ENCODE measurements around the gene PCOLCE2. TPM values are rescaled to one million over a fixed set of nuclear protein-coding genes. Genes with fewer than 3 reads are reported as not detected.

The PCOLCE2 gene
- total RNA-seq, 1 donor from 2014 or later, result 1.8 TPM

DNA sequence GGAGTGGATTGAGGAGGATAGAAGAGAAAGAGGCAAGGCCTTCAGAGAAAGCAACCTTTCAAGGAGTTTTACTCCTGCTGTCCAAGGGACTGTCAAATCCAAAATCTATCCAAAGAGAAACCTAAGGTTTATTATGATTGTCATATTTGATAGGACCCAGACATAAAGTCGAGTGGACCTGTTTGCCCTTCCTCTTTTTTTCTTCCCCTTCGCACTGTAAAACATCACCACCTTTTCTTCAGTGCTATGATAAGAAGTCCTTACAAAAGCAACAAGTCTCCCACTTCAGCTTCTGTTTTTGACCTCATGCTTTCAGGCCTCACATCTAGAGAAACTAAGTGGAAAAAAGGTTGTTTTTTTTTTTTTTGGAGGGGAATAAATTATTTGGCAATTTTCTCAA lies 92.1 kb downstream of the PCOLCE2 start:
- no peaks in the 10 kb centered on the region for H3K9me3 Mint-ChIP-seq (ENCODE audit: unreplicated experiment)
- H3K4me3 Mint-ChIP-seq (ENCODE audit: unreplicated experiment), result no peak overlapping the region
- no peak for DNase-seq (ENCODE audit: low spot score)
- peak overlapping the region; percentile 28 for H3K27ac Mint-ChIP-seq (ENCODE audit: unreplicated experiment)
- H3K4me1 Mint-ChIP-seq (ENCODE audit: unreplicated experiment), result peaks cover 17% of the 10 kb centered on the region
- no peaks in the 10 kb centered on the region for H3K27me3 Mint-ChIP-seq (ENCODE audit: unreplicated experiment)
- peaks cover 4% of the 10 kb centered on the region for H3K36me3 Mint-ChIP-seq (ENCODE audit: low read depth, unreplicated experiment)
- TF ChIP-seq, protein P1, sequence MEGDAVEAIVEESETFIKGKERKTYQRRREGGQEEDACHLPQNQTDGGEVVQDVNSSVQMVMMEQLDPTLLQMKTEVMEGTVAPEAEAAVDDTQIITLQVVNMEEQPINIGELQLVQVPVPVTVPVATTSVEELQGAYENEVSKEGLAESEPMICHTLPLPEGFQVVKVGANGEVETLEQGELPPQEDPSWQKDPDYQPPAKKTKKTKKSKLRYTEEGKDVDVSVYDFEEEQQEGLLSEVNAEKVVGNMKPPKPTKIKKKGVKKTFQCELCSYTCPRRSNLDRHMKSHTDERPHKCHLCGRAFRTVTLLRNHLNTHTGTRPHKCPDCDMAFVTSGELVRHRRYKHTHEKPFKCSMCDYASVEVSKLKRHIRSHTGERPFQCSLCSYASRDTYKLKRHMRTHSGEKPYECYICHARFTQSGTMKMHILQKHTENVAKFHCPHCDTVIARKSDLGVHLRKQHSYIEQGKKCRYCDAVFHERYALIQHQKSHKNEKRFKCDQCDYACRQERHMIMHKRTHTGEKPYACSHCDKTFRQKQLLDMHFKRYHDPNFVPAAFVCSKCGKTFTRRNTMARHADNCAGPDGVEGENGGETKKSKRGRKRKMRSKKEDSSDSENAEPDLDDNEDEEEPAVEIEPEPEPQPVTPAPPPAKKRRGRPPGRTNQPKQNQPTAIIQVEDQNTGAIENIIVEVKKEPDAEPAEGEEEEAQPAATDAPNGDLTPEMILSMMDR (IDR thresholded peaks at IDR 0.05; ENCODE audit: unreplicated experiment), result no peak

DNA sequence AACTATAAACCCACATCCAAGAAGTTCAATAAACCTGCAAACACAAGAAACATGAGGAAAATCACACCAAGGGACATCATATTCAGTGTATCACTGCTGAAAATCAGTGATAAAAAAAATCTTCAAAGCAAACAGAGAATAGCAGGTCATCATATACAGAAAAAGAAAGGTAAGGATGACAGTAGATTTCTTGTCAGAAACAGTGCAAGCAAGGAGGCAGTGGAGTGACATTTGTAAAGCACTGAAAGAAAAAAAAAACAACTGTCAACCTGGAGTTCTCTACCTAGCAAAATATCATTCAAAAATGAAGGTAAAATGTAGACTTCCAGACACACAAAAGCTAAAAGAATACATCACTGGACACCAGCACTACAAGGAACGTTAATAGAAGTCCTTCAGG lies 93.6 kb downstream of the PCOLCE2 start:
- Mint-ChIP-seq H3K9me3 (ENCODE audit: unreplicated experiment) (no peaks in the 10 kb centered on the region), H3K27me3 (ENCODE audit: unreplicated experiment) (no peaks in the 10 kb centered on the region), H3K4me3 (ENCODE audit: unreplicated experiment) (no peak overlapping the region), H3K36me3 (ENCODE audit: low read depth, unreplicated experiment) (peaks cover 4% of the 10 kb centered on the region), H3K4me1 (ENCODE audit: unreplicated experiment) (peaks cover 17% of the 10 kb centered on the region), H3K27ac (ENCODE audit: unreplicated experiment) (no peak overlapping the region)
- DNase-seq (ENCODE audit: low spot score), result no peak
- TF ChIP-seq, protein P1 (IDR thresholded peaks at IDR 0.05; ENCODE audit: unreplicated experiment), result no peak

DNA sequence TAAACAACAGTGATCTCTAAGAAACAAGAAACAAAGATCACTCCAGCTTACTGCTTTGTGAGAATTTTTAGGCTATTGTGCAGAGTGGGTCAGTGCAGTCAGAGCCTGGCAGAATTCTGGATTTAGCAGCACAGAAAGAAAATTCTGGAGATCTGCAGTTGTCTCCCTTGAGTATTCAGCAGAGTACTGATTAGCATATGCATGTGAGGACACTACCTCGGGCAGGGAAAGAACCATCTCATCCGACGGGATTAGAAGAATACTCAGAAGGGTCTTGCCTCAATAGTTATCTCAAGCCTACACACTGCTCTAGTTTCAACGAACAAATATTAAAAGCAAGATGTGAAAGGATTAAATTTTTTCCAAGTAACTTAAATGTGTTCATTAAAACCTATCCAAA lies 94.4 kb downstream of the PCOLCE2 start:
- Mint-ChIP-seq H3K4me1 (ENCODE audit: unreplicated experiment) (peaks cover 17% of the 10 kb centered on the region), H3K9me3 (ENCODE audit: unreplicated experiment) (no peaks in the 10 kb centered on the region), H3K27ac (ENCODE audit: unreplicated experiment) (no peak overlapping the region), H3K36me3 (ENCODE audit: low read depth, unreplicated experiment) (peaks cover 4% of the 10 kb centered on the region), H3K27me3 (ENCODE audit: unreplicated experiment) (no peaks in the 10 kb centered on the region), H3K4me3 (ENCODE audit: unreplicated experiment) (no peak overlapping the region)
- TF ChIP-seq, protein P1 (IDR thresholded peaks at IDR 0.05; ENCODE audit: unreplicated experiment), result no peak
- DNase-seq (ENCODE audit: low spot score), result no peak

DNA sequence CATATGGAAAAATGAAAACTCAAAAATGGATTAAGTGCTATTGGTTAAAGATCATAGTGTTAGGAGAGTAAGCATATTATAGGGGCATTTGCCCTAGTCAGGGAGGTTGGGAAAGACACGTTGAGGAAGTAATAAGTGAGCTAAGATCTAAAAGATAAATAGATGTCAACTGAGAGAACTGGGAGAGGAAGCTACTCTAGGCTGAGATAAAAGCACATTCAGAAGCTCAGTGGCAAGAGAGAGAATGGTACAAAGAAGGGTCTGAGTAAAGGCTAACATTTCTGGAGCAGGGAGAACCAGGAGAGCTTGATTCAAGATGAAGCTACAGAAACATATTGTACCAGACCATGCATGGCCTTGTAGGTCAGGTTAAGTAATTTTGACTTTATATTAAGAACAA lies 101.2 kb downstream of the PCOLCE2 start:
- H3K4me3 Mint-ChIP-seq (ENCODE audit: unreplicated experiment), result no peak overlapping the region
- no peaks in the 10 kb centered on the region for H3K36me3 Mint-ChIP-seq (ENCODE audit: low read depth, unreplicated experiment)
- peaks cover 9% of the 10 kb centered on the region for H3K4me1 Mint-ChIP-seq (ENCODE audit: unreplicated experiment)
- no peaks in the 10 kb centered on the region for H3K27me3 Mint-ChIP-seq (ENCODE audit: unreplicated experiment)
- H3K27ac Mint-ChIP-seq (ENCODE audit: unreplicated experiment), result no peak overlapping the region
- TF ChIP-seq, protein P1 (IDR thresholded peaks at IDR 0.05; ENCODE audit: unreplicated experiment), result no peak
- H3K9me3 Mint-ChIP-seq (ENCODE audit: unreplicated experiment), result no peaks in the 10 kb centered on the region
- DNase-seq (ENCODE audit: low spot score), result no peak

DNA sequence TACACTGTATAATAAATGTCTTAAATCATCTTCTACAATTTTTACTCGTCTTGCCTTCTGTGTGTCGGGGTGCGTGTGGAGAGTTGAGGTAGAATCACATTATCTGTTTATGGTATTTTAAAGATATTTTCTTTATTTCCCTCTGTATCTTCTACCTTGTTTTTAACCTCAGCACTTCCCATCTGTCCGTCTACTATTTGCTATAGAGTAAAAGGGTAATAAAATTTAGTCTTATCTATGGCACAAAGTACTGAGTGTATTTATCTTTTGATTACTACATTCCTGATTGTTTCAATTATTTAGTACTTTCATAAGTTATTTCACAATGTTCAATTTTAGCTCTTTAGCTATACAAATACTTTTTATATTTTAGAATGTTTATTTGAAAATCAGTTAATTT lies 102.9 kb downstream of the PCOLCE2 start:
- Mint-ChIP-seq H3K4me3 (ENCODE audit: unreplicated experiment) (no peak overlapping the region), H3K27ac (ENCODE audit: unreplicated experiment) (no peak overlapping the region), H3K9me3 (ENCODE audit: unreplicated experiment) (no peaks in the 10 kb centered on the region)

More for the DNA sequence above, 102.9 kb downstream of the PCOLCE2 start:
- TF ChIP-seq, protein P1 (IDR thresholded peaks at IDR 0.05; ENCODE audit: unreplicated experiment), result no peak
- Mint-ChIP-seq H3K27me3 (ENCODE audit: unreplicated experiment) (no peaks in the 10 kb centered on the region), H3K4me1 (ENCODE audit: unreplicated experiment) (peaks cover 9% of the 10 kb centered on the region), H3K36me3 (ENCODE audit: low read depth, unreplicated experiment) (no peaks in the 10 kb centered on the region)
- DNase-seq (ENCODE audit: low spot score), result no peak

All from endothelial cell (in vitro differentiated cells).